Mesendoderm (in vitro differentiated cells): ENCODE results near the gene ZNF384. TPM values are rescaled to one million over a fixed set of nuclear protein-coding genes. Genes with fewer than 3 reads are reported as not detected.
A peak's percentile ranks its signal among the peaks of the same experiment; 100 is the strongest.

Source experiments
- DNase-seq: peaks from one replicate; pipeline ENCODE4 v3.0.0; 2013
- H2AK5ac ChIP-seq: 2 replicates; pipeline ENCODE4 v1.6.1; 2013; ENCODE audit warnings: low read length, inconsistent platforms
- H2BK120ac ChIP-seq: 2 replicates; pipeline ENCODE4 v1.6.1; 2013; ENCODE audit warnings: low read depth, mild to moderate bottlenecking, low read length, moderate library complexity, mixed read lengths
- H2BK15ac ChIP-seq: replicated peaks from 2 replicates; pipeline ENCODE4 v1.6.1; 2013; ENCODE audit warnings: low read depth, mild to moderate bottlenecking, moderate library complexity
- H2BK5ac ChIP-seq: 2 replicates; pipeline ENCODE4 v1.6.1; 2013; ENCODE audit warnings: low read length, inconsistent platforms
- H3K18ac ChIP-seq: 2 replicates; pipeline ENCODE4 v1.6.1; 2013; ENCODE audit warnings: mild to moderate bottlenecking, low read length, mixed read lengths
- H3K23ac ChIP-seq: one replicate; pipeline ENCODE4 v1.6.1; 2013; ENCODE audit warnings: low read length
- H3K27ac ChIP-seq: 2 replicates; pipeline ENCODE4 v1.5.1; 2013; ENCODE audit warnings: low read depth, mild to moderate bottlenecking, inconsistent platforms, low read length, moderate library complexity
- H3K27me3 ChIP-seq: 2 replicates; pipeline ENCODE4 v1.6.1; 2013; ENCODE audit warnings: low read length, control low read depth, mild to moderate bottlenecking, inconsistent platforms; ENCODE audit not compliant: insufficient read depth, poor library complexity
- H3K36me3 ChIP-seq: 2 replicates; pipeline ENCODE4 v1.6.1; 2013; ENCODE audit warnings: low read length, inconsistent platforms; ENCODE audit not compliant: control insufficient read depth, insufficient read depth
- H3K4ac ChIP-seq: one replicate; pipeline ENCODE4 v1.6.1; 2013; ENCODE audit warnings: low read depth, mild to moderate bottlenecking, low read length, moderate library complexity
- H3K4me1 ChIP-seq: 2 replicates; pipeline ENCODE4 v1.6.1; 2013; ENCODE audit warnings: low read depth, low read length, inconsistent platforms; ENCODE audit not compliant: control insufficient read depth
- H3K4me2 ChIP-seq: 2 replicates; pipeline ENCODE4 v1.6.1; 2013; ENCODE audit warnings: low read length
- H3K4me3 ChIP-seq: 2 replicates; pipeline ENCODE4 v1.5.1; 2013; ENCODE audit warnings: mild to moderate bottlenecking, low read length
- H3K56ac ChIP-seq: one replicate; pipeline ENCODE4 v1.6.1; 2013; ENCODE audit warnings: low read length
- H3K79me1 ChIP-seq: 2 replicates; pipeline ENCODE4 v1.6.1; 2013; ENCODE audit warnings: low read length, inconsistent platforms
- H3K79me2 ChIP-seq: 2 replicates; pipeline ENCODE4 v1.6.1; 2013; ENCODE audit warnings: mild to moderate bottlenecking, low read length; ENCODE audit not compliant: control insufficient read depth, insufficient read depth
- H3K9ac ChIP-seq: 2 replicates; pipeline ENCODE4 v1.6.1; 2013; ENCODE audit warnings: low read length, inconsistent platforms
- H4K5ac ChIP-seq: one replicate; pipeline ENCODE4 v1.6.1; 2013; ENCODE audit warnings: low read length
- H4K8ac ChIP-seq: one replicate; pipeline ENCODE4 v1.6.1; 2013; ENCODE audit warnings: low read depth, mild to moderate bottlenecking, control low read depth, low read length, moderate library complexity
- WGBS: extraction: QIAGEN DNeasy Blood & Tissue Kit; methylation state at CpG from one replicate; pipeline ENCODE4 v1.1.7; 2013; ENCODE audit warnings: low lambda C conversion rate, missing lambda C conversion rate; ENCODE audit not compliant: insufficient coverage; ENCODE audit errors: extremely low coverage; 5-methylcytosine and 5-hydroxymethylcytosine counted together
- small RNA-seq: library from polyadenylated mRNA; stranded (forward); fragments of <200 nt; extraction: miRNeasy Mini kit (QIAGEN cat#:217004); gene quantifications from one replicate; pipeline ENCODE3, GENCODE V24; 2013; ENCODE audit not compliant: insufficient read depth

The ZNF384 gene

DNA sequence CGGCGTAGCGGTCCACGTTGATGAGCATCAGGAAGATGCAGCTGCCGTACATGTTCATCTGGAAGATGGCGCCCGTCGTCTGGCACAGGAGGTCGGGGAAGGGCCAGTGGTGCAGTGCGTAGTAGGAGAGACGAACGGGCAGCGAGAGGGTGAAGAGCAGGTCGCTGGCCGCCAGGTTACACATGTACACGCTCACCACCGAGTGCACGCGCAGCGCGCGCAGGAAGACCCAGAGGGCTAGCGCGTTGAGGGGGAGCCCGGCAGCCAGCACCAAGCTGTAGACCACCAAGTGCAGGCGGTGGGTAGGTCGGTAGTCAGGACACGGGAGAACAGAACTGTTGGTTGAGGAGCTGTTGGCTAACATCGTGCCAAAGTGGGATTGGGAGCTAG, 68.3 kb downstream of the ZNF384 start:
- no CpG with 5 or more reads among the region's 29 CpGs for WGBS
- DNase-seq: no peak

DNA sequence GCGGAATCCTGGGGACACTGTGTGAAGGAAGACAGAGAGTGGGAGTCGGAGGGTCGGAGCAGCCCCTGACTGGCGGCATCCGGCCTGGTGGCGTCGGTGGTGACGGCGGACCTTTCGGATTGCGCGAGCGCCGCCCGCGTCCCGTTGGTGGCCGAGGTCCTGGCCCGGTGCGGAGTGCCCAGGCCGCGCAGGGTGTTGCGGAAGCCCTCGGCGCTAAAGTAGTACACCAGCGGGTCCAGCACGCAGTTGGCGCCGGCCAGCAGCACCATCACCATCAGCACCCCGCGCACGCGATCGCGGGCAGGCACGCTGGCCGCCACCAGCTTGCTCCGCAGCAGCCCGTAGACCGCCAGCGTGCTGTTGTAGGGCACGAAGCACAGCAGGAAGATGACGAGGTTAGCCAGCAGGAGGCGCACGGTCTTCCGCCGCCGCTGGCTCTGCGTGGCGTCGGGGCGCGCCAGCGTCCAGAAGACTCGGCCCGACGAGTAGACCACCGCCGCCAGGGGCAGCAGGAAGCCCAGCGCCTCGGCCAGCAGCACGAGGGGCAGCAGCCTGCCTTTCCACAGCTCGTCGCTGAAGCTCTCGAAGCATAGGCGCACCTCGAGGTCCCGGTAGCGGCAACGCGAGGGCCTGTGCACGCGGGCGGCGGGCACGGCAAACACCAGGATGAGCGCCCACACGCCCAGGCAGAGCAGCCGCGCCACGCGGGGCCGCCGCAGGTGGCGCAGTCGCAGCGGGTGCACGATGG, 68.9 kb downstream of the ZNF384 start:
- H3K4me2 ChIP-seq: peak overlapping the region; percentile 83
- H3K9ac ChIP-seq: peak overlapping the region; percentile 84
- no peak overlapping the region for H3K27ac ChIP-seq
- no CpG with 5 or more reads among the region's 88 CpGs for WGBS
- no peak overlapping the region for H3K4me3 ChIP-seq
- H3K27me3 ChIP-seq: no peaks in the 10 kb centered on the region
- no peaks in the 10 kb centered on the region for H3K36me3 ChIP-seq
- no peaks in the 10 kb centered on the region for H3K4me1 ChIP-seq
- no peaks in the 10 kb centered on the region for H3K79me1 ChIP-seq
- no peak overlapping the region for H2BK120ac ChIP-seq
- no peak overlapping the region for H3K18ac ChIP-seq
- no peak overlapping the region for H2BK5ac ChIP-seq
- no peak overlapping the region for H3K4ac ChIP-seq
- no peaks in the 10 kb centered on the region for H3K79me2 ChIP-seq
- DNase-seq: peak; percentile 95
- H3K23ac ChIP-seq: peak overlapping the region; percentile 7
- H2BK15ac ChIP-seq: no peak overlapping the region
- H3K56ac ChIP-seq: peak overlapping the region; percentile 94
- H4K8ac ChIP-seq: no peak overlapping the region
- H2AK5ac ChIP-seq: no peak overlapping the region
- H4K5ac ChIP-seq: no peak overlapping the region

More for the DNA sequence above, 68.3 kb downstream of the ZNF384 start:
- Histone ChIP-seq H3K56ac (peak overlapping the region; percentile 76), H4K5ac (no peak overlapping the region), H4K8ac (no peak overlapping the region), H3K9ac (no peak overlapping the region), H2AK5ac (peak overlapping the region; percentile 50), H3K27ac (no peak overlapping the region), H3K4me1 (no peaks in the 10 kb centered on the region), H3K27me3 (no peaks in the 10 kb centered on the region), H3K79me2 (no peaks in the 10 kb centered on the region), H2BK5ac (no peak overlapping the region), H3K79me1 (no peaks in the 10 kb centered on the region), H3K18ac (no peak overlapping the region), H3K23ac (no peak overlapping the region), H2BK120ac (no peak overlapping the region), H3K36me3 (no peaks in the 10 kb centered on the region), H3K4me2 (no peak overlapping the region), H3K4me3 (no peak overlapping the region), H3K4ac (no peak overlapping the region), H2BK15ac (no peak overlapping the region)

GRCh38 chr12:6618483-6619225, 70.5 kb downstream of the ZNF384 start:
- Histone ChIP-seq H3K79me2 (no peaks in the 10 kb centered on the region), H3K9ac (no peak overlapping the region), H3K27me3 (no peaks in the 10 kb centered on the region), H3K18ac (no peak overlapping the region), H2BK15ac (no peak overlapping the region), H3K4me3 (no peak overlapping the region), H3K27ac (no peak overlapping the region), H3K79me1 (no peaks in the 10 kb centered on the region), H3K4ac (no peak overlapping the region), H2BK5ac (no peak overlapping the region), H3K56ac (no peak overlapping the region), H3K4me1 (peaks cover 6% of the 10 kb centered on the region), H2BK120ac (no peak overlapping the region), H4K5ac (no peak overlapping the region), H3K23ac (no peak overlapping the region), H4K8ac (no peak overlapping the region), H2AK5ac (no peak overlapping the region), H3K4me2 (no peak overlapping the region), H3K36me3 (no peaks in the 10 kb centered on the region)
- WGBS: no CpG with 5 or more reads among the region's 5 CpGs
- no peak for DNase-seq

Small RNA genes lying within 50 kb of the gene (small RNA-seq; reads per million reads assigned to genes)
- not detected for gene RNU6-781P
